ENCODE measurements around the gene CPXM2.

GRCh38 chr10:123821136-123821535 lies 70.5 kb downstream of the CPXM2 start:
- TF ChIP-seq CTCF (IDR thresholded peaks at IDR 0.05; ENCODE audit: insufficient read depth, low read length, poor library complexity, severe bottlenecking) (no peak), EZH2phosphoT487 (conservative IDR thresholded peaks at IDR 0.05; ENCODE audit: low read length) (no peak)

Data from SU-DHL-6 (cell line).